NCI-H2107 treated with DMSO at 0.1 percent for 48 hours (cell line): Measurements from ENCODE around the gene PCGF2.

Experiments
- DNase-seq: peaks from one replicate; lab custom pipeline; 2025; ENCODE audit not compliant: unreplicated experiment; lab: John Stamatoyannopoulos, UW

The PCGF2 gene

DNA sequence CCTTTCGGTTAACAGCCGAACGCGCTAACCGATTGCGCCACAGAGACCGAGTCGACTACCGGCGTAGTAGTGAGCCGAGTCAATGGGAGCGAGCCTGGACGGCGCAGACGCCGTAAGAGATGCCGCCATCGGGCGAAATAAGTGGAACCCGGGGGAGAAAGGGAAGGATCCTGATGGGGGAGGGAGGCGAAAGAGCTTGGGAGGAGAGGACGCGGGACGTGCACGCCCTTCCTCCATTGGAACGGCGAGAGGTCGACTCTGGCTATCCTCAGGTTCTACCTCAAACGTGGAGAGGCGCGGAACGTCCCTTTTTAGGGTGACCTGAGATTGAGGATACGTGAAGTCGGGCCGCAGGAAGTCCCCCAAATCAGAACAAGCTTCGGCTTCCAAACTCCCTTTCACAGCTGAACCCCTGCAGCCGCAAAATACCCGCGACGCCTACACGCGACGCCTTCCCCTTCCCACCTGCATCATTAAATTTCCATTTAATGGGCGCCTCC, 3.7 kb upstream of the PCGF2 start:
- DNase-seq: peak; percentile 74

- DNase-seq: peak; percentile 49
Measured at GRCh38 chr17:38751144-38751807, 3.1 kb upstream of the PCGF2 start.

GRCh38 chr17:38750312-38751121, 2.4 kb upstream of the PCGF2 start:
- DNase-seq: peak; percentile 52

DNA sequence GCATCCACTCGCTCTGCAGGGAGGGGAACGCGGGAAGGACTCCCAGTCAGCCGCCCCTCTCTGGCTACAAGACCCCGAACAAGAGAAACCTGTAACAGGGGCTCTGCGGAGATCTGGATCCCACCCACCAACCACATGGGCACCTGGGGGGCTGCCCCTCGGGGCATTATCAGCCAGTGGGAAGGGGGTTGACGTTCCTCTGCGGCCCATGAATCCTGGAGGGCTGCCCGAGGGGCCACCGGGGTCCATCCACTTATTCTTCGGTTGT, 1.8 kb upstream of the PCGF2 start:
- DNase-seq: no peak

DNA sequence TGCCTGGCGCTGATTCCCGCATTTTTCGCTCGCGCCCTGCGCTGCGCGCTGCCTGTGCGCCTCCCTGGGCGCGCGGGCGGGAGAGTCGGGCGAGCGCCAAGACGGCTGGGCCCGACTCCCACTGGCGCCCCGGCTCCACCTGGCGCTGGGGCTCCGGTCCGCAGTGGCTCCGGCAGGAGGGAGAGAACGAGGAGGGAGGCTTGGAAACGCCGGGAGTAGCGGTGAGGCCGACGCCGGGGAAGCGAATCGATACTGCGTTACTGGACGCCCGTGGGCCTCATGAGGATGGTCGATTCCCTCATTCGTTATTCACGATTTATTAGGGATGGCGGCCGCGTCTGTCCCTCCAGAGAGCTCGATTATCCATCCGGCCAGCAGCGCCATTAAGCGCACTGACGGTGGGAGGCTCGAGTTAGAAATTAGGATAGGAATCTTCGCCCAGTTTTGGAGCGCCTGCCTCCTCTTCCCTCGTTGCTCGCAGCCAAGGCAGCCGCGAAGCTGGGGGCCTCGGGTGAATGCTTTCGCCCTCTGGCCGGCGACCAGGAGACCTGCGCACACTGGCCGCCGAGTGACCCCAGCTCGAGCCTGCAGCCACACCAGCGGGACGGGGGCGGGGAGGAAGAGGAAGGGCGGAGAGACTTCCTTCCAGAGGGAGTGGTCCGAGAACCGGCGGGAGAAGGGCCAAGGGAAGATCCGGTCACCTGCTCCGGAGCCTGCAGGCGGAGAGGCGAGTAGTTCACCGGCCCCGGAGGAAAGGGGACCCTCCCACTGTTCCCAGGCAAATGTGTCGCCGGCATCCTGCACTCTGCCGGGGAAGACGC, 1.3 kb upstream of the PCGF2 start:
- no peak for DNase-seq

DNA sequence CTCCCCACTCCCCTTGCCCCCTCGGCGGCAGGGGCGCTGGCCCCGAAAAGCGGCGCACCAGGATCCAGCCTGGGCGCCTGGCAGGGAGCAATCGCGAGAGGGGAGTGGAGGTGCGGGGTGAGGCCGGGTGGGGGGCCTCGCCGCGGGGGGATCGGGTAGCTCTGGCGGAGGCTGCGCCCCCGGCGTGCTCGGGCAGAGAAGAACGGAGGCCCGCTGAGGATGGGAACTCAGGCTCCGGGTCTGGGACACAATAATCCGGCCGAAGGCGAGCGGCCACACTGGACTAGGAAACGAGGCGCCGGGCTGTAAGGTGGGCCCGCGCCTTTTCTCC, 721 bp upstream of the PCGF2 start:
- no peak for DNase-seq

DNA sequence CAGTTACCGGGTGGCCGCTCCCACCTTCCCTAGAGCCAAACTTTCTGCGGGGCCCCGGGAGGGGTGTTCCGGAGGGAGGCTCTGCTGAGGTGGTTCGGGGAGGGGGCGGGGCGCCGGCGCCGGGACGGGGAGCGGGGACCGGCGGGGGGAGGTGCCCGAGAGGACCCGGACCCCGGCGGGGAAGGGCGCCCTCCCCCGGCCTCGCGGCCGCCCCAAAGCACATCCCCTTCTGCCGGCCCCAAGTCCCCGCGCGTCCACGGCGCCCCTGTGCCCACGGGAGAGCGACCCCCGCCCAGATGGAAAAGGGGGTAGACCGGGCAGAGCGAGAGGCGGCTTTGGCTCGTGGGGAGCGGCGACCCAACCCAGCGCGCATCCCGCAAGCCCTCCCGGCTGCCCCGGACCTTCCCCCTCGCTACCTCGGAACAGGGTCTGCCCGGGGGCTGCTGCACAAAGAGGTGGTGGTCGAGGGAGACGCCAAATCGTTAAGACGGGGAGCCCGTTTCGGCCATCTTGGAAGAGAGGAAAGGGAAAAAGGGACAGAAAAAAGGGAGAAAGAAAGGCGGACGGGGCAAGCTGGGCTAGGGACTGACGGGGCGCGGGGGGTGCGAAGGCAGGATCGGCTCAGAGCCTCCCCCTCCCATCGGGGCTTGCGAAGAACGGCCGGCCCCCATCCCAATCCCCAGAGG, 530 bp downstream of the PCGF2 start:
- DNase-seq: no peak

DNA sequence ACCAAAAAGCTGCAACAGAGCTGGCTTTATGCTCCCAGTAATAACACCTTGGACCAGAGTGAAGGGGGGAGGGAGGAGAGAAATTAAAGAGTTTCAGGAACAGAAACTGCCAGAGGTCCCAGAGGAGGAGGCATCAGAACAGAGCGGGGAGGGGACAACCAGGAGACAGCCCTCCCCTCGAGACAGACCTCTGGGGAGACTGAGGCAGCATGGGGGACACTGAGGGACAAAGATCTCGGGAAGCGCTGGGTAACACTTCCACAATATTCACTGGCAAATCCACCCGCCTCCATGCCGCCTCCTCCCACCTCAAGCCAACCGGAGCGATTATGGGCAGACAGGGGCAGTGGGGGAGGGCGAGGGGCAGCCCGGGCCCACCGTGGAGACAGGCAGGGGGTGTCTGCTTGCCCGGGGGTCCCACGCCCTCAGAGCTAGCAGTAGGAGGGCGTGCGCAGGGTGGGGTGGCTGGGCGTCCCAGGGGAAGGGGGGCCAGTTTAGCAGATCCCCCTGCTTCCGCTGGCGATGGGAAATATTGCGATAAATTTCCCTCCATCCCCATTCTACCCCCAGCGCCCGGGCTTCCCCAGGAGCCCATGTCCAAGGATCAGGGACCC, 1.2 kb downstream of the PCGF2 start:
- DNase-seq: no peak

- no peak for DNase-seq
Measured at GRCh38 chr17:38746004-38746848, 1.9 kb downstream of the PCGF2 start.

GRCh38 chr17:38745545-38745944, 2.6 kb downstream of the PCGF2 start:
- peak; percentile 80 for DNase-seq

GRCh38 chr17:38743556-38744171, 4.5 kb downstream of the PCGF2 start:
- peak; percentile 74 for DNase-seq

DNA sequence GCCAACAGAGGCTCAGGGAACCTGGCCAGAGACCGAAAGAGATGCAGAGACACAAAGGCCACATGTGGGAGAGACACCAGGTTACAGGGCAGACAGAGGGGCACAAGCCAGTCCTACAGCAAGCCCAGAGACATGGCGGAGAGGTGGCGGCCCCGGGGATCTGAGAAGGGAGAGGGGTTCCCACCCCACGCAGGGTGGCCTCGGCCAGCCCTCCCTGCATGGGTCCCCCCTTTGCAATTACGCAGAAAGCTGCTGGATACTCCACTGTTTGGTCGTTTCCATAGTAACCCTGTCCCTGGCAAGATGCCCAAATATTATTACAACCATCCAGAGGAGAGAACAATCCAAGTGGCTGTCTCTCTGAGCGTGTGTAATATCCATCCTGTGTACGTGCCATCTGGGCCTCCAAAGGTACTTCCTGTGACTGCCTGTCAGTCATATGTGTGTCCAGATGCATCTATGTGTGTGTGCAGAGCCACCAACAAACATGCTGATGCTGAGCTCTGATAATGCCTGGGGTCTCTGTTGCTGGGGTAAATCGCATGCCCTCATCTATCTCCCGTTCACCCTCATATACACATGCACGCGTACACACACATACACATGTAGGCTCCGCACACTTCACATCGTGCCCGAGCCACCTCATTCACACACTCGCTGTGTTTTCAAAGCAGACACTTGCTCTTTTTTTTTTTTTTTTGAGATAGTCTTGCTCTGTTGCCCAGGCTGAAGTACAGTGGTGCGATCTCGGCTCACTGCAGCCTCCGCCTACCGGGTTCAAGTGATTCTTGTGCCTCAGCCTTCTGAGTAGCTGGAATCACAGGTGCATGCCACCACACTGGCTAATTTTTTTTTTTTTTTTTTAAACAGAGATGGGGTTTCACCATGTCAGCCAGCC, 5.5 kb downstream of the PCGF2 start:
- DNase-seq: peak; percentile 48

- no peak for DNase-seq
Measured at GRCh38 chr17:38741921-38742410, 6.2 kb downstream of the PCGF2 start.

DNA sequence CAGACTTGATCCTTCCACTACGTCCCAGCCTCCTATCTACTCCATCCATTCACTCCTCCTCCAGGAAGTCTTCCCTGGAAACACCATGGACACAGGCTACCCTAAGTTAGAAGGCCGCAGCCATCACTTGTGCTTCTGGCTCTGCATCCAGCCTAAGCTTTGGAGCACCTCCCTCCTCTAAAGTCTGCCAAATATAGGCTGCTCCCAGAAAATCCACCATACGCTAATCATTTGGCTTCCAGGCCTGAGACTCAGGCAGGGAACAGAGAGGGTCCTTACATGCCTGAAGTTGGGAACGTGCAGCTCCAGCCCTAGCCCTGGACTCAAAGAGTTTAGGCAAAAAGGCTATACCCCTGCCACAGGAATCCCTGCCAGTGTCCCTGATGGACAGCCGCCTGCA, 6.7 kb downstream of the PCGF2 start:
- no peak for DNase-seq

DNA sequence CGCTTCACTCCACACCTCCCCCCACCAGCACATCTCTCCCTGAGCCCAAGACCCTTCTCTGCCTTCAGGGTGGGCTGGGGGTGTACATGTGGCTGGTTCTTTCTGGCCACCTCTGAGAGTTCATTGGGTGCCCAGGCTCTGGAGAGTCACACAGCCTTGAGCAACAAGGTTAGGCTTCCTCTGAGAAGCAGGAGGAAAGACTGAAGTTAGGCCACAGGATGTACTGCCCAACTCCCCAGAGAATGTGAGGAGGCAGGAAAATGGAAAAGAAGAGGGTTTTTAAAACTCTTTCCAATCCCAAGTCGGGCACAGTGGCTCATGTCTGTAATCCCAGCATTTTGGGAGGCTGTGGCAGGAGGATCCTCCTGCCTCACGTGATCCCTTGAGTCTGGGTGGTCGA, 7.3 kb downstream of the PCGF2 start:
- no peak for DNase-seq

DNA sequence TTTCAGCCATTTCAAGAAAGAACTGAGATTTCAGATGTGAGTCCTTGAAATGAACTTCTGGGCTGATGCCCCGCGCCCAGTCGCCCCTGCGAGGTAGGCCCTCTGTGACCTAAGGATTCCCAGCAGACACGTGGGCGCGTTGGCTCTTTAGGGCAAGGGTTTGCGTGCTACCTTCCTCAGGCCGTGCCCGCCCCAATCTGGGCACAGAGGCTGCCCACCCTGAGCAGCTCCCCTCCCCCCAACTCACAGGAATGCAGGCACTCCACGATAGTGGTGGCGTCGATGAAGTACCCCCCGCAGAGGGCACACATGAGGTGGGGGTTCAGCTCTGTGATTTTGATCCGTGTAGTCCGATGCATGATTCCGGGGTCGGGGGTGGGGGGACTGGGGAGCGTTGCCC, 8.1 kb downstream of the PCGF2 start:
- no peak for DNase-seq

- DNase-seq: no peak
Measured at GRCh38 chr17:38739305-38739704, 8.8 kb downstream of the PCGF2 start.

GRCh38 chr17:38738686-38739085, 9.4 kb downstream of the PCGF2 start:
- no peak for DNase-seq
